ENCODE measurements around the gene MAT1A.

The MAT1A gene

GRCh38 chr10:80273523-80274170 is 15.8 kb downstream of the MAT1A start:
- TF ChIP-seq CTCF (conservative IDR thresholded peaks at IDR 0.05; ENCODE audit: low read depth, low read length), result no peak
- H3K4me3 ChIP-seq (ENCODE audit: low read depth, low read length), result no peak overlapping the region
- DNase-seq (ENCODE audit: low read depth), result no peak

GRCh38 chr10:80272793-80273522 is 16.5 kb downstream of the MAT1A start:
- TF ChIP-seq CTCF (conservative IDR thresholded peaks at IDR 0.05; ENCODE audit: low read depth, low read length), result no peak
- no peak overlapping the region for H3K4me3 ChIP-seq (ENCODE audit: low read depth, low read length)
- no peak for DNase-seq (ENCODE audit: low read depth)

- TF ChIP-seq CTCF (conservative IDR thresholded peaks at IDR 0.05; ENCODE audit: low read depth, low read length), result no peak
- DNase-seq (ENCODE audit: low read depth), result no peak
- H3K4me3 ChIP-seq (ENCODE audit: low read depth, low read length), result no peak overlapping the region
Measured at GRCh38 chr10:80271416-80271815, 18.0 kb downstream of the MAT1A start.

GRCh38 chr10:80270887-80271286 is 18.6 kb downstream of the MAT1A start:
- TF ChIP-seq CTCF (conservative IDR thresholded peaks at IDR 0.05; ENCODE audit: low read depth, low read length), result no peak
- no peak overlapping the region for H3K4me3 ChIP-seq (ENCODE audit: low read depth, low read length)
- DNase-seq (ENCODE audit: low read depth), result no peak

- no peak overlapping the region for H3K4me3 ChIP-seq (ENCODE audit: low read depth, low read length)
- DNase-seq (ENCODE audit: low read depth), result no peak
- TF ChIP-seq CTCF (conservative IDR thresholded peaks at IDR 0.05; ENCODE audit: low read depth, low read length), result no peak
Measured at GRCh38 chr10:80268938-80269588, 20.4 kb downstream of the MAT1A start.

GRCh38 chr10:80268266-80268665 is 21.2 kb downstream of the MAT1A start:
- DNase-seq (ENCODE audit: low read depth), result no peak
- no peak for TF ChIP-seq CTCF (conservative IDR thresholded peaks at IDR 0.05; ENCODE audit: low read depth, low read length)

More at GRCh38 chr10:80268266-80268665, 21.2 kb downstream of the MAT1A start:
- H3K4me3 ChIP-seq (ENCODE audit: low read depth, low read length), result no peak overlapping the region
